ENCODE measurements around the gene PPP1R3C. TPM values are rescaled to one million over a fixed set of nuclear protein-coding genes. Genes with fewer than 3 reads are reported as not detected.

The PPP1R3C gene
- polyA plus RNA-seq, 1 donor from 2014 or later, result 0.51 TPM

DNA sequence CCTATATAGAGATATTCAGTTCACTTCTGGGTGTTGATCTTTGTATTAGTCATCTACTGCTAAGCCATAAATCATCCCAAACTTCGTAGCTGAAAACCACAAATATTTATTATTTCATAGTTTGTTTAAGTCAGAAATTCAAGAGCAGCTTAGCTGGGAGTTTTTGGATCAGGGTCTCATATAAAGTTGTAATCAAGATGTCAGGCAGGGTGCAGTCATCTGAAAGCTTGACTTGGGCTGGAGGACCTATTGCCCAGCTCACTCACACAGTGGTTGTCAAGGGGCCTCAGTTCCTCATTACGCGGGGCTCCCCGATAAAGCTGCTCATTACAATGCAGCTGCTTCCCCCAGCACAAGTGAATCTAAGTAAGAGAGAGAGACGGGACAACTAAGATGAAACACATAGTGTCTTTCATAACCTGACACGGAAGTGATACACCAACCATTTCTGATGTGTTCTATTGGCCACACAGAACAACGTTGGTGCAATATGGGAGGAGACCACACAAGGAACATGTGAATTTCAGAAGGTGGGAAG lies 15.7 kb downstream of the PPP1R3C start:
- TF ChIP-seq EZH2 (IDR thresholded peaks at IDR 0.05; ENCODE audit: borderline replicate concordance, insufficient read depth, low read length, poor library complexity, severe bottlenecking) (no peak), RAD21 (conservative IDR thresholded peaks at IDR 0.05) (no peak), TAF1 (IDR thresholded peaks at IDR 0.05; ENCODE audit: low read depth) (no peak), MXI1 (conservative IDR thresholded peaks at IDR 0.05; ENCODE audit: poor library complexity, severe bottlenecking) (no peak)
- TF ChIP-seq, protein P1, sequence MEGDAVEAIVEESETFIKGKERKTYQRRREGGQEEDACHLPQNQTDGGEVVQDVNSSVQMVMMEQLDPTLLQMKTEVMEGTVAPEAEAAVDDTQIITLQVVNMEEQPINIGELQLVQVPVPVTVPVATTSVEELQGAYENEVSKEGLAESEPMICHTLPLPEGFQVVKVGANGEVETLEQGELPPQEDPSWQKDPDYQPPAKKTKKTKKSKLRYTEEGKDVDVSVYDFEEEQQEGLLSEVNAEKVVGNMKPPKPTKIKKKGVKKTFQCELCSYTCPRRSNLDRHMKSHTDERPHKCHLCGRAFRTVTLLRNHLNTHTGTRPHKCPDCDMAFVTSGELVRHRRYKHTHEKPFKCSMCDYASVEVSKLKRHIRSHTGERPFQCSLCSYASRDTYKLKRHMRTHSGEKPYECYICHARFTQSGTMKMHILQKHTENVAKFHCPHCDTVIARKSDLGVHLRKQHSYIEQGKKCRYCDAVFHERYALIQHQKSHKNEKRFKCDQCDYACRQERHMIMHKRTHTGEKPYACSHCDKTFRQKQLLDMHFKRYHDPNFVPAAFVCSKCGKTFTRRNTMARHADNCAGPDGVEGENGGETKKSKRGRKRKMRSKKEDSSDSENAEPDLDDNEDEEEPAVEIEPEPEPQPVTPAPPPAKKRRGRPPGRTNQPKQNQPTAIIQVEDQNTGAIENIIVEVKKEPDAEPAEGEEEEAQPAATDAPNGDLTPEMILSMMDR (IDR thresholded peaks at IDR 0.05; ENCODE audit: poor library complexity, severe bottlenecking), result no peak
- TF ChIP-seq, protein P2, sequence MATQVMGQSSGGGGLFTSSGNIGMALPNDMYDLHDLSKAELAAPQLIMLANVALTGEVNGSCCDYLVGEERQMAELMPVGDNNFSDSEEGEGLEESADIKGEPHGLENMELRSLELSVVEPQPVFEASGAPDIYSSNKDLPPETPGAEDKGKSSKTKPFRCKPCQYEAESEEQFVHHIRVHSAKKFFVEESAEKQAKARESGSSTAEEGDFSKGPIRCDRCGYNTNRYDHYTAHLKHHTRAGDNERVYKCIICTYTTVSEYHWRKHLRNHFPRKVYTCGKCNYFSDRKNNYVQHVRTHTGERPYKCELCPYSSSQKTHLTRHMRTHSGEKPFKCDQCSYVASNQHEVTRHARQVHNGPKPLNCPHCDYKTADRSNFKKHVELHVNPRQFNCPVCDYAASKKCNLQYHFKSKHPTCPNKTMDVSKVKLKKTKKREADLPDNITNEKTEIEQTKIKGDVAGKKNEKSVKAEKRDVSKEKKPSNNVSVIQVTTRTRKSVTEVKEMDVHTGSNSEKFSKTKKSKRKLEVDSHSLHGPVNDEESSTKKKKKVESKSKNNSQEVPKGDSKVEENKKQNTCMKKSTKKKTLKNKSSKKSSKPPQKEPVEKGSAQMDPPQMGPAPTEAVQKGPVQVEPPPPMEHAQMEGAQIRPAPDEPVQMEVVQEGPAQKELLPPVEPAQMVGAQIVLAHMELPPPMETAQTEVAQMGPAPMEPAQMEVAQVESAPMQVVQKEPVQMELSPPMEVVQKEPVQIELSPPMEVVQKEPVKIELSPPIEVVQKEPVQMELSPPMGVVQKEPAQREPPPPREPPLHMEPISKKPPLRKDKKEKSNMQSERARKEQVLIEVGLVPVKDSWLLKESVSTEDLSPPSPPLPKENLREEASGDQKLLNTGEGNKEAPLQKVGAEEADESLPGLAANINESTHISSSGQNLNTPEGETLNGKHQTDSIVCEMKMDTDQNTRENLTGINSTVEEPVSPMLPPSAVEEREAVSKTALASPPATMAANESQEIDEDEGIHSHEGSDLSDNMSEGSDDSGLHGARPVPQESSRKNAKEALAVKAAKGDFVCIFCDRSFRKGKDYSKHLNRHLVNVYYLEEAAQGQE (IDR thresholded peaks at IDR 0.05; ENCODE audit: borderline replicate concordance), result no peak
- Histone ChIP-seq H3K9me3 (ENCODE audit: low read length) (no peaks in the 10 kb centered on the region), H3K4me3 (ENCODE audit: low read length) (no peak overlapping the region), H3F3A (ENCODE audit: insufficient read depth, low read length, poor library complexity, severe bottlenecking) (no peaks in the 10 kb centered on the region), H3K79me2 (replicated peaks; ENCODE audit: insufficient read depth, low read length) (no peaks in the 10 kb centered on the region), H3K27me3 (ENCODE audit: insufficient read depth, low read depth, low read length) (no peaks in the 10 kb centered on the region), H3K4me2 (ENCODE audit: low read length) (no peak overlapping the region), H3K9ac (ENCODE audit: low read length) (no peak overlapping the region), H2AFZ (ENCODE audit: low read depth, low read length) (no peak overlapping the region), H3K36me3 (ENCODE audit: insufficient read depth, low read length) (no peaks in the 10 kb centered on the region), H3K27ac (ENCODE audit: low read length) (no peak overlapping the region), H4K20me1 (ENCODE audit: insufficient read depth) (no peaks in the 10 kb centered on the region), H3K9me2 (ENCODE audit: insufficient read depth, low read length) (no peaks in the 10 kb centered on the region)

DNA sequence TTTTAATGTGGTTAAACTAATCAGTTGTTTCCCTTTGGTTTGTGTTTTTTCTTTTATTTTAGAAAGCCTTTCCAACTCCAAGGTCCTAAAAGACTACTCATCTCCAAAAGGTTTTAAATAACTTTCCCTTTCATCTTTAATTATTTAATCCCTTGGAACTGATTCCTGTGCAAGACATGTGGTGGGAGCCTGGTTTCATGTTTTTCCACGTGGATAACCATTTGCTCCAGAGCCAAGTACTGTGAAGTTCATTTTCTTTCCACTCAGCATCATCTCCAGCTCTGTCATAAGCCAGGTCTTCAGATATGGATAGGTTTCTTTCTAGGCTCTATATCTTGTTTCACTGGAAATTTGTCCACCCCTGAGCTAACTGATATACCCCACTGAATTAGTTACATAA lies 16.7 kb downstream of the PPP1R3C start:
- Histone ChIP-seq H3K79me2 (replicated peaks; ENCODE audit: insufficient read depth, low read length) (no peaks in the 10 kb centered on the region), H3K36me3 (ENCODE audit: insufficient read depth, low read length) (no peaks in the 10 kb centered on the region), H3K4me2 (ENCODE audit: low read length) (no peak overlapping the region), H3K9me3 (ENCODE audit: low read length) (no peaks in the 10 kb centered on the region), H3K4me3 (ENCODE audit: low read length) (no peak overlapping the region), H3K9me2 (ENCODE audit: insufficient read depth, low read length) (no peaks in the 10 kb centered on the region), H2AFZ (ENCODE audit: low read depth, low read length) (no peak overlapping the region), H4K20me1 (ENCODE audit: insufficient read depth) (no peaks in the 10 kb centered on the region), H3K27ac (ENCODE audit: low read length) (no peak overlapping the region), H3F3A (ENCODE audit: insufficient read depth, low read length, poor library complexity, severe bottlenecking) (no peaks in the 10 kb centered on the region), H3K9ac (ENCODE audit: low read length) (no peak overlapping the region), H3K27me3 (ENCODE audit: insufficient read depth, low read depth, low read length) (no peaks in the 10 kb centered on the region)
- TF ChIP-seq, protein P2 (IDR thresholded peaks at IDR 0.05; ENCODE audit: borderline replicate concordance), result no peak
- TF ChIP-seq MXI1 (conservative IDR thresholded peaks at IDR 0.05; ENCODE audit: poor library complexity, severe bottlenecking) (no peak), POLR2AphosphoS5 (IDR thresholded peaks at IDR 0.05) (no peak)
